ENCODE data around the gene UBE2F. TPM values are rescaled to one million over a fixed set of nuclear protein-coding genes. Genes with fewer than 3 reads are reported as not detected.
A peak's percentile ranks its signal among the peaks of the same experiment; 100 is the strongest.
"Not testable (repeated sequence)": the region's sequence is repeated elsewhere in the genome, so short reads cannot be mapped to it uniquely, and the experiment has no call there.

UBE2F gene
- total and polyA plus RNA-seq, 5 experiments from 2014 or later, result 33.9 to 67.3 (median 41.5) TPM

GRCh38 chr2:238061315-238062202, 94.7 kb downstream of the UBE2F start:
- DNase-seq (peak in 2 of 10 donors; percentile 6 to 9), ATAC-seq (peak; percentile 10 to 13)
- H3K27ac Mint-ChIP-seq, result peak overlapping the region; percentile 72 to 93 (median 87)
- peaks cover 4 to 18% (median 8%) of the 10 kb centered on the region in 3 donors for H3K36me3 Mint-ChIP-seq
- POLR2A ChIA-PET, result interaction anchor here (0.6 to 1.7 kb wide), 6 partner anchors 42 to 976 kb away, joined by 3 to 5 read pairs (median 3); partner anchors contain the start of gene COPS8
- peak overlapping the region; percentile 81 to 94 (median 86) for H3K4me3 Mint-ChIP-seq
- H3K4me1 Mint-ChIP-seq, result peaks cover 21 to 51% (median 38%) of the 10 kb centered on the region in 4 donors
- peaks cover 0 to 22% (median 0%) of the 10 kb centered on the region in 9 donors for H3K9me3 Mint-ChIP-seq
- peaks cover 0 to 11% (median 6%) of the 10 kb centered on the region in 5 donors for H3K27me3 Mint-ChIP-seq

DNA sequence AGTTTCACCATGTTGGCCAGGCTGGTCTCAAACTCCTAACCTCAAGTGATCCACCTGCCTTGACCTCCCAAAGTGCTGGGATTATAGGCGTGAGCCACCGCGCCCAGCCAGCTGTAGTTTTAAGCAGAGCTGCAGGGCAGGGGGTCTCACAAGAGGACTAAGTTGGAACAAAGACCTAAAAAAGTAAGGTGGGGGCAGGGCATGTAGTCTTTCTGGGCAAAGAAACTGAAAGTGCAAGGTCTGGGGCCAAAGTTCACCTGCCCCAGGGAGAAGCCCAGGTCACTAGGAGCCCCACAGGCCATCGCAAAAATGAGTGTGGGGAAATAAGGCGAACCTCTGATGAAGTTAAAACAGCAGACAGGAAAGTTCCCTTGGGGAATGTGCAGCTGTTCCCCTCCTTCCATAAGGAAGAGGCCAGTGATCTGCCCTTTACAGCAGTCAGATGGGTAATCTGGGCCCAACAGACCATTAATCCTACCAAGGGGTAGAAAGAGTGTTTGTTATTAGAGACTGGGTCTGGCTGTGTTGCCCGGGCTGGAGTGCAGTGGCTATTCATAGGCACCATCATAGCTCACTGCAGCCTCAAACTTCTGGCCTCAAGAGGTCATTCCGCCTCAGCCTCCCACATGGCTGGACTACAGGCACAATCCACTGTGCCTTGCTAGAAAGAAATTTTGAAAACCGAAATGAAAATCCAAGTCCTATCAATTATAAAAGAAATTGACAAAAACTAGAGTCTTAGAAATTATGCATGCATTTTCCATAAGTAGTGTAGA, 96.8 kb downstream of the UBE2F start:
- peaks cover 8 to 28% (median 16%) of the 10 kb centered on the region in 3 donors for H3K36me3 Mint-ChIP-seq
- peaks cover 21 to 61% (median 44%) of the 10 kb centered on the region in 4 donors for H3K4me1 Mint-ChIP-seq
- POLR2A ChIA-PET, result no interaction called here
- H3K27ac Mint-ChIP-seq, result peak overlapping the region in 1 of 10 donors; percentile 22
- H3K9me3 Mint-ChIP-seq, result peaks cover 0 to 28% (median 2%) of the 10 kb centered on the region in 9 donors
- H3K27me3 Mint-ChIP-seq, result peaks cover 0 to 2% (median 0%) of the 10 kb centered on the region in 5 donors
- peak overlapping the region in 2 of 10 donors; percentile 18 to 45 for H3K4me3 Mint-ChIP-seq
- DNase-seq, result no peak
- no peak for ATAC-seq

DNA sequence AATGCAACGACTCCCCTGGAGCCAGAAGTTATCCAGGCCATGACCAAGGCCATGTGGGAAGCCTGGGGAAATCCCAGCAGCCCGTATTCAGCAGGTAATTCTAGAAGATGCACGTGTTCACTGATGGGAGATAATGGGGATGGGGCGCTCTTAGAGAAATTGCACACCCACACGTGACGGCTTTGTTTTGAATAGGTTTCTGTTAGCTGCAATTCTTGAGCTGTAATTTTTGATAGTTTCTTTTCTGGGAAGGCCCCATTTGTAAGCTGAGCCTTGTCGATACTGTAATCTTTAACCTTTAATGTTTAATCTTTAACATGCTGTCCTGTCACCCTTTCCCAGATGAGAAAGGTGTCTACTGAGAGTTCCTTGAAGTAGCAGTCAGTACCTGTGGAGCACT, 97.6 kb downstream of the UBE2F start:
- H3K36me3 Mint-ChIP-seq, result peaks cover 8 to 28% (median 18%) of the 10 kb centered on the region in 3 donors
- DNase-seq, result no peak
- H3K4me1 Mint-ChIP-seq, result peaks cover 21 to 62% (median 47%) of the 10 kb centered on the region in 4 donors
- peaks cover 0 to 22% (median 2%) of the 10 kb centered on the region in 9 donors for H3K9me3 Mint-ChIP-seq
- POLR2A ChIA-PET, result no interaction called here
- no peaks in the 10 kb centered on the region for H3K27me3 Mint-ChIP-seq
- no peak overlapping the region for H3K4me3 Mint-ChIP-seq
- no peak overlapping the region for H3K27ac Mint-ChIP-seq
- no peak for ATAC-seq

- Mint-ChIP-seq H3K27me3 (no peaks in the 10 kb centered on the region), H3K27ac (no peak overlapping the region), H3K4me1 (peaks cover 22 to 60% (median 46%) of the 10 kb centered on the region in 4 donors), H3K9me3 (peaks cover 0 to 13% (median under 1%) of the 10 kb centered on the region in 9 donors), H3K36me3 (peaks cover 8 to 35% (median 18%) of the 10 kb centered on the region in 3 donors), H3K4me3 (no peak overlapping the region)
- no peak for ATAC-seq
- POLR2A ChIA-PET, result no interaction called here
- DNase-seq, result no peak
Measured at GRCh38 chr2:238065071-238065846, 98.4 kb downstream of the UBE2F start.

- ATAC-seq (no peak), DNase-seq (no peak)
- Mint-ChIP-seq H3K4me1 (peaks cover 21 to 53% (median 47%) of the 10 kb centered on the region in 4 donors), H3K36me3 (peaks cover 8 to 35% (median 18%) of the 10 kb centered on the region in 3 donors), H3K9me3 (peaks cover 0 to 10% (median 0%) of the 10 kb centered on the region in 9 donors), H3K27me3 (no peaks in the 10 kb centered on the region), H3K4me3 (no peak overlapping the region), H3K27ac (peak overlapping the region in 1 of 10 donors; percentile 55)
- POLR2A ChIA-PET, result no interaction called here
Measured at GRCh38 chr2:238066218-238066617, 99.4 kb downstream of the UBE2F start.

- DNase-seq, H3K27me3 Mint-ChIP-seq, H3K9me3 Mint-ChIP-seq, POLR2A ChIA-PET, ATAC-seq: not testable (repeated sequence)
- H3K27ac Mint-ChIP-seq, result peak overlapping the region in 1 of 10 donors; percentile 43
- H3K4me3 Mint-ChIP-seq, result peak overlapping the region in 1 of 10 donors; percentile 34
- H3K36me3 Mint-ChIP-seq, result peaks cover 8 to 36% (median 18%) of the 10 kb centered on the region in 3 donors
- H3K4me1 Mint-ChIP-seq, result peaks cover 18 to 51% (median 44%) of the 10 kb centered on the region in 4 donors
Measured at GRCh38 chr2:238066718-238067117, 99.9 kb downstream of the UBE2F start.

- POLR2A ChIA-PET, result no interaction called here
- Mint-ChIP-seq H3K27me3 (no peaks in the 10 kb centered on the region), H3K27ac (peak overlapping the region in 9 of 10 donors; percentile 44 to 85 (median 77)), H3K9me3 (peaks cover 0 to 10% (median 2%) of the 10 kb centered on the region in 9 donors), H3K36me3 (peaks cover 8 to 48% (median 30%) of the 10 kb centered on the region in 3 donors), H3K4me1 (peaks cover 18 to 47% (median 37%) of the 10 kb centered on the region in 4 donors), H3K4me3 (peak overlapping the region; percentile 10 to 72 (median 52))
- DNase-seq (peak in 2 of 10 donors; percentile 20 to 24), ATAC-seq (peak; percentile 42 to 56)
Measured at GRCh38 chr2:238067939-238068338, 101.1 kb downstream of the UBE2F start.

DNA sequence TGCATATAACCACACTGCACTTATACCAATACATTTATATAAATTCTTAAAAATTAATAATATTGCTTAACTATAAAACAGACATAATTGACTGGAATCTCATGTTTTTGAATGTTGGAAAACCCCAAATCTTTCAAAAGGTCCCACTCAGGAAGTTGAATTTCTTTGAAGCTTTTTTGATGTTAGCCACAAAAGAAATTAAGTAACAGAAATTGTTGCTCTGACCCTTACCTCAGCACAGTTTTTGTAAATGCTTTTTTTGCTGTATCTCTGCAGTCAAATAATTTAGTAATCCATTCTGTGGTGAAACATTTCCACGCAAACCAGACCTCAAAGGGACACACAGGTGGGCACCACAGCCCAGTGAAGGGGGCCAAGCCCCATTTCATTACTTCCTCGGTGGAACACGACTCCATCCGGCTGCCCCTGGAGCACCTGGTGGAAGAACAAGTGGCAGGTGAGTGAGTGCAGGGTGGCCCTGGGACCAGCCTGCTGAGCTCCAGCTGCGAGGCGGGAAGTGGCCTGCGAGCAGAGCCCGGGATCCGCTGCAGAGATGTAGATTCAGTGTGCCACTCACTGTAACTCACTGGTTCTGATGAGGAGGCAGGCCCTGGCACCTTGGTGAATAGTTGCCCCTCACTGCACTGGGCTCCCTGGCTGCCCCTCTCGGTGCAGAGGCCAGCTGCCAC, 102.4 kb downstream of the UBE2F start:
- ATAC-seq, result peak; percentile 59
- DNase-seq, result peak in 2 of 10 donors; percentile 17 to 21
- Mint-ChIP-seq H3K27me3 (no peaks in the 10 kb centered on the region), H3K36me3 (peaks cover 8 to 58% (median 39%) of the 10 kb centered on the region in 3 donors), H3K4me3 (peak overlapping the region; percentile 40 to 79 (median 69)), H3K9me3 (peaks cover 0 to 10% (median 2%) of the 10 kb centered on the region in 9 donors), H3K27ac (peak overlapping the region; percentile 27 to 91 (median 72)), H3K4me1 (peaks cover 18 to 43% (median 36%) of the 10 kb centered on the region in 4 donors)
- POLR2A ChIA-PET, result interaction anchor here (1.0 kb wide), 1 partner anchor 13 kb away, joined by 4 read pairs; no protein-coding TSS in a partner anchor

DNA sequence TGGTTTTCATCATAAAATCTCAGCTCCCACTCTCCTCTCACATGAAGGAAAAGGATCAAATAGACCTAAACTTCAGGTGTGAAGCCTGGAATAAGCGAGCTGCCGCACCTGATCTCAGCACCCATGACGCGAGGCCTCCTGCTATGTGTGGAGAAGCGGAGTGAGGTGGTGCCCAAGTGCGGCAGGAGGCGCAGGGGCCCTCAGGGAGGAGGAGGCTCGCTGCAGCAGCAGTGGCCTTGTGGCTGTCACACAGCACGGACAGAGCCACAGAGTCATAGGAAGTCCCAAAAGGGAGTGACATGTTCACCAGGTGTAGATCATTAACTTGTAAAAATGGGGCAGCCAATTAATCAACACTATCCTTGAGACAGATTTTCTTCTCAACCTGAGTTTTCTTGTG, 103.1 kb downstream of the UBE2F start:
- POLR2A ChIA-PET, result no interaction called here
- no peak for ATAC-seq
- peak overlapping the region in 7 of 10 donors; percentile 19 to 89 (median 63) for H3K27ac Mint-ChIP-seq
- peaks cover 8 to 62% (median 43%) of the 10 kb centered on the region in 3 donors for H3K36me3 Mint-ChIP-seq
- DNase-seq, result no peak
- peaks cover 18 to 40% (median 36%) of the 10 kb centered on the region in 4 donors for H3K4me1 Mint-ChIP-seq
- peaks cover 0 to 10% (median 2%) of the 10 kb centered on the region in 9 donors for H3K9me3 Mint-ChIP-seq
- H3K27me3 Mint-ChIP-seq, result no peaks in the 10 kb centered on the region
- H3K4me3 Mint-ChIP-seq, result peak overlapping the region in 9 of 10 donors; percentile 6 to 79 (median 66)

GRCh38 chr2:238075397-238075796, 108.6 kb downstream of the UBE2F start:
- ATAC-seq (no peak), DNase-seq (no peak)
- H3K9me3 Mint-ChIP-seq, result peaks cover 0 to 8% (median 0%) of the 10 kb centered on the region in 9 donors
- no peak overlapping the region for H3K4me3 Mint-ChIP-seq
- H3K27ac Mint-ChIP-seq, result peak overlapping the region in 1 of 10 donors; percentile 34
- no peaks in the 10 kb centered on the region for H3K27me3 Mint-ChIP-seq
- peaks cover 3 to 8% (median 5%) of the 10 kb centered on the region in 4 donors for H3K4me1 Mint-ChIP-seq
- POLR2A ChIA-PET, result no interaction called here
- H3K36me3 Mint-ChIP-seq, result peaks cover 18 to 73% (median 51%) of the 10 kb centered on the region in 3 donors

DNA sequence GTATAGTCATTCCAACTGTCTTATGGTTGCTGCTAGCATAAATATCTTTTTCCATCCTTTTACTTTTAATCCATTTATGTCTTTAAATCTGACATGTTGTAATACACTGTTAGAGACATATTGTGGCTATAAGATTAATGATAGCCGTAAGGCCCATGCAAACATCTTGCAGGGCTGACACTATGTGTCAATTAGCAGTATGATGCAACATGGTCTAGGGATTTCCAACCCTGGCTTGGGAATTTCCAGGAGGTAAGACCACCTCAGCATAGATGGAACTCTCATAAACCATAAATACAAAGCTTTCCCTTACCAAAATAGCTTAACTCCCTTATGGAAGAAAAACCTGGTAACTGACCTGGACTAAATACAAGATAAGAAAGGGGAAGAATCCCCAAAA, 110.5 kb downstream of the UBE2F start:
- no peaks in the 10 kb centered on the region for H3K27me3 Mint-ChIP-seq
- DNase-seq, result no peak
- H3K4me3 Mint-ChIP-seq, result no peak overlapping the region
- POLR2A ChIA-PET, result interaction anchor here (0.7 kb wide), 1 partner anchor 90 kb away, joined by 4 read pairs; no protein-coding TSS in a partner anchor
- no peak for ATAC-seq
- H3K36me3 Mint-ChIP-seq, result peaks cover 18 to 84% (median 59%) of the 10 kb centered on the region in 3 donors
- peaks cover 0 to 4% (median 2%) of the 10 kb centered on the region in 4 donors for H3K4me1 Mint-ChIP-seq
- peak overlapping the region in 1 of 10 donors; percentile 34 for H3K27ac Mint-ChIP-seq
- peaks cover 0 to 8% (median 0%) of the 10 kb centered on the region in 9 donors for H3K9me3 Mint-ChIP-seq
